Kidney (tissue), 14 donors: ENCODE results near the gene L3HYPDH. TPM values are rescaled to one million over a fixed set of nuclear protein-coding genes. Genes with fewer than 3 reads are reported as not detected.

Experiments
- DNase-seq, 5 donors: peaks; one replicate each; pipeline ENCODE4 v3.0.0-alpha.2; 2013 to 2020
- FAIRE-seq: peaks from 2 replicates; lab custom pipeline; 2012; peaks lifted over from hg19 to GRCh38; lab: Jason Lieb, UNC
- H3K27ac ChIP-seq, 2 donors: one replicate each; pipeline ENCODE4 v1.7.0; 2013; ENCODE audit warnings: low read depth in 2 of 2, low read length in 2 of 2, inconsistent platforms in 1 of 2
- H3K27me3 ChIP-seq: one replicate; pipeline ENCODE4 v1.7.1; 2013; ENCODE audit warnings: low read length, inconsistent platforms; ENCODE audit not compliant: control insufficient read depth, insufficient read depth
- H3K36me3 ChIP-seq, 3 donors: one replicate each; pipeline versions ENCODE4 v1.7.0 to v1.7.1; 2013; ENCODE audit warnings: low read length in 3 of 3, control low read depth in 1 of 3, inconsistent platforms in 1 of 3; ENCODE audit not compliant: insufficient read depth in 3 of 3, control insufficient read depth in 2 of 3
- H3K4me1 ChIP-seq, 3 donors: one replicate each; pipeline versions ENCODE4 v1.7.0 to v1.7.1; 2013; ENCODE audit warnings: low read length in 3 of 3, inconsistent platforms in 1 of 3, low read depth in 1 of 3; ENCODE audit not compliant: control insufficient read depth in 2 of 3, insufficient read depth in 2 of 3
- H3K4me3 ChIP-seq, 3 donors: one replicate each; pipeline versions ENCODE4 v1.7.0 to v1.8.1; 2013; ENCODE audit warnings: low read length in 3 of 3, control low read depth in 1 of 3, inconsistent platforms in 1 of 3
- H3K9ac ChIP-seq, 3 donors: one replicate each; pipeline versions ENCODE4 v1.7.0 to v1.7.1; 2013; ENCODE audit warnings: low read length in 3 of 3, control low read depth in 1 of 3, inconsistent platforms in 1 of 3
- H3K9me3 ChIP-seq, 3 donors: one replicate each; pipeline versions ENCODE4 v1.7.0 to v1.7.1; 2013; ENCODE audit warnings: low read length in 3 of 3, control low read depth in 1 of 3, inconsistent platforms in 1 of 3; ENCODE audit not compliant: control insufficient read depth in 2 of 3, insufficient read depth in 1 of 3
- intact Hi-C: fragments of 100-400 bp; cut with DNase I; formaldehyde crosslinking; loops from one replicate; pipeline ENCODE4 v1.11.1; 2022
- polyA plus RNA-seq: library from polyadenylated mRNA; stranded (reverse); fragments of 350-450 nt; fragmentation: Illumina TruSeq; extraction: RNeasy Lipid Tissue Mini Kit (QIAGEN cat#74804); gene quantifications from one replicate; pipeline ENCODE4 v1.2.3, GENCODE V29; 2014; ENCODE audit warnings: low read depth, low replicate concordance; ENCODE audit not compliant: insufficient read depth
- total RNA-seq: library from RNA; stranded (reverse); fragmentation: NEBNext Ultra II Directional; extraction: Animal tissue kit (Norgen Biotek cat#: 25700); gene quantifications from one replicate; pipeline ENCODE4 v1.2.1, GENCODE V29; 2021
- TF ChIP-seq, protein P1 (sequence below): IDR thresholded peaks from 3 replicates; pipeline ENCODE4 v1.5.1; 2012; ENCODE audit warnings: mild to moderate bottlenecking, moderate library complexity, borderline replicate concordance; ENCODE audit not compliant: insufficient read depth; ENCODE audit errors: extremely low read depth
- donor health status: control.
- donor health status: control.
- donor health status: control.
- donor health status: control.
- donor health status: control.
- donor health status: DM: yes; HTN: yes; CAD: no.
- donor health status: Normal renal cell carcinoma (clear cell type).

The L3HYPDH gene
- total and polyA plus RNA-seq, 2 donors from 2014 or later: 25.6 to 31.3 TPM

DNA sequence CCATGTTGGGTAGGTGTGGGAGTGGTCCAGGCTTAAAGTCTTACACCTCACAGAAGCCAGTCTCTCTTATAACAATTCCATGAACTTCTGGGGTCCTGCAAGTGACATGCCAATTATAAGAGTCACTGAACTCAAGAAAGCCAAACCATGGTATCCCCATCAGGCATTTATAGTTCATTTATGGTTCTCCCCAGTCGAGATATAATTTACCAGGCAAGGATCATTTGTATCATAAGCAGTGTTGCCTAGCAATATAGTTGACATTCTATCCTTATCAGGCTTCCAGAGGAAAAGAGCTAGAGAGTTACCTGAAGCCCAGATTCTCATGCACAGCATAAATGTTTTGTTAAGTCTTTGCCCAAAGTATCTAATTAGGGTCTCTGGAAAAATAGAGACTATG lies 8.2 kb upstream of the L3HYPDH start:
- Histone ChIP-seq H3K27ac (no peak overlapping the region), H3K27me3 (no peaks in the 10 kb centered on the region), H3K4me3 (no peak overlapping the region), H3K36me3 (peaks cover 6 to 25% (median 19%) of the 10 kb centered on the region in 3 donors), H3K9me3 (no peaks in the 10 kb centered on the region), H3K9ac (no peak overlapping the region), H3K4me1 (no peaks in the 10 kb centered on the region)
- TF ChIP-seq, protein P1, sequence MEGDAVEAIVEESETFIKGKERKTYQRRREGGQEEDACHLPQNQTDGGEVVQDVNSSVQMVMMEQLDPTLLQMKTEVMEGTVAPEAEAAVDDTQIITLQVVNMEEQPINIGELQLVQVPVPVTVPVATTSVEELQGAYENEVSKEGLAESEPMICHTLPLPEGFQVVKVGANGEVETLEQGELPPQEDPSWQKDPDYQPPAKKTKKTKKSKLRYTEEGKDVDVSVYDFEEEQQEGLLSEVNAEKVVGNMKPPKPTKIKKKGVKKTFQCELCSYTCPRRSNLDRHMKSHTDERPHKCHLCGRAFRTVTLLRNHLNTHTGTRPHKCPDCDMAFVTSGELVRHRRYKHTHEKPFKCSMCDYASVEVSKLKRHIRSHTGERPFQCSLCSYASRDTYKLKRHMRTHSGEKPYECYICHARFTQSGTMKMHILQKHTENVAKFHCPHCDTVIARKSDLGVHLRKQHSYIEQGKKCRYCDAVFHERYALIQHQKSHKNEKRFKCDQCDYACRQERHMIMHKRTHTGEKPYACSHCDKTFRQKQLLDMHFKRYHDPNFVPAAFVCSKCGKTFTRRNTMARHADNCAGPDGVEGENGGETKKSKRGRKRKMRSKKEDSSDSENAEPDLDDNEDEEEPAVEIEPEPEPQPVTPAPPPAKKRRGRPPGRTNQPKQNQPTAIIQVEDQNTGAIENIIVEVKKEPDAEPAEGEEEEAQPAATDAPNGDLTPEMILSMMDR: no peak
- FAIRE-seq (no peak), DNase-seq (no peak)
- intact Hi-C loops: no loop called here

DNA sequence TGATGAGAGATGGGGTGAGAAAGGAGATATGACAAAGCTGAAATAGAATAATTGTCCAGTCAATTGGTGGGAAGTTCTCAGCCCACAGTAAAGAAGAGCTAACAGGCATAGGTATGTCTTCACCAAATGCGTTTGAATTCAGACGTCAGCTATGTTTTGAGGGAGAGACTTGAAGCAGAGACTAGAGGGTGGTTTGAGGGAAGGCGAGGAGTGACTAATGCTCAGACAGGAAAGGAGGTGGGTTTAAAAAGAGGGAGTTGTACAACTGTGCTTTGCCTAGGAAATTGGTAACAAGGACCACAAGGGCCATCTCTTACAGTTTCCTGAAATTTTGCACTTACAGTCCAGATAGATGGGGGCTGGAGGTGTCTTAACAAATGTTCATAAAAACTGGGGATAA lies 6.5 kb upstream of the L3HYPDH start:
- no peak overlapping the region for H3K4me3 ChIP-seq
- no peak overlapping the region for H3K9ac ChIP-seq
- peaks cover 3 to 22% (median 19%) of the 10 kb centered on the region in 3 donors for H3K36me3 ChIP-seq
- peaks cover 0 to 7% (median 0%) of the 10 kb centered on the region in 3 donors for H3K4me1 ChIP-seq
- no peak for FAIRE-seq
- intact Hi-C loops: no loop called here
- no peaks in the 10 kb centered on the region for H3K27me3 ChIP-seq
- TF ChIP-seq, protein P1: no peak
- H3K27ac ChIP-seq: no peak overlapping the region
- no peaks in the 10 kb centered on the region for H3K9me3 ChIP-seq
- no peak for DNase-seq

DNA sequence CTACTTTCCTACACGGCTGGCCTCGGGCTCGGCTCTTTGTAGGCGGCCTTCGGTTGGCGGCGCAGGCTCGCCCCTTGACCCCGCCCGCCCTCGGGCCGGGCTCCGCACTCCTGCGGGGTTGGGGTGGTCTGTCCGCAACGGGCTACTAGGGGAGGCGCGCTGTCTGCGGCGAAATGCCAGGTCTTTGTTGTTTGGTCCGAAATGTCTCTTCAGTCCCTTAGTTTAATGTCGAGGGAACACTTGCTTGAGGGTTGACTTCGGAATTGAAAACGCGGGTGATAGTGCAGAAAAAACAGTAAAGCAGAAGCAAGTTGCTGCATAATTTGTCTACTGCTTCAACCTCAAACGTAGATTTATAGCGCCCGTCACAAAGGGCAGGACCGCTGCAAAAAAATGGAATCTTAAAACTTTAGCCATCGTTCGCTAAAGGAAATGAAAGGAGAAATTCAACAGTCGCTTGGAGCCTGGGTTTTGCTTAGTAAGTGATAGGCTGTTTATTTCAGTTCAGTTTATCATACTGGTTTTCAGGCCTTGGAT lies 499 bp upstream of the L3HYPDH start:
- intact Hi-C loops: no loop called here
- peak overlapping the region; percentile 57 to 91 (median 83) for H3K9ac ChIP-seq
- H3K36me3 ChIP-seq: peaks cover 0 to 9% (median 3%) of the 10 kb centered on the region in 3 donors
- no peaks in the 10 kb centered on the region for H3K9me3 ChIP-seq
- peak overlapping the region; percentile 84 to 97 (median 94) for H3K4me3 ChIP-seq
- FAIRE-seq: no peak
- DNase-seq: no peak
- H3K27me3 ChIP-seq: no peaks in the 10 kb centered on the region
- H3K27ac ChIP-seq: peak overlapping the region; percentile 90 to 97
- H3K4me1 ChIP-seq: peaks cover 0 to 25% (median 18%) of the 10 kb centered on the region in 3 donors
- TF ChIP-seq, protein P1: no peak

DNA sequence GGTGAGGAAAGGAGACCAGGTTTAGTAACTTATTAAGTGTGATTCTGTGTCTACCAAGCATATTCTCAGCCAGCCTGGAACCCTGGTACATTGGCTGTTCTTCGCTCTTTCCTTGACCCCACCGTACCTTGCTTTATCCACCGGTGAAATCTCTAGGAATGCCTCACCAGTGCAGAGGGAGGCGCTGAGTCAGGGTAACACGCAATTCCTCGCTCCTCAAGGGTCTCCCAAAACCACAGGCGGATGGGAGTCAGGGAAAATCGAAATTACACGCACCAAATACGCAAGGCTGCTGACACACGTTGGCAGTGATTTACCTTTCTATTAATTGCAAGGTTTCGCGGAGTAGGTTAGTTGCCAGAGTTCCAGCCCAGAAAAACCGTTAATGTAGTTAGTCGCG lies 845 bp downstream of the L3HYPDH start:
- TF ChIP-seq, protein P1: no peak
- no peak for FAIRE-seq
- Histone ChIP-seq H3K4me3 (peak overlapping the region; percentile 84 to 97 (median 94)), H3K36me3 (peaks cover 0 to 5% (median 3%) of the 10 kb centered on the region in 3 donors), H3K27ac (peak overlapping the region; percentile 90 to 97), H3K9ac (peak overlapping the region; percentile 57 to 91 (median 84)), H3K9me3 (no peaks in the 10 kb centered on the region), H3K27me3 (no peaks in the 10 kb centered on the region), H3K4me1 (peaks cover 0 to 25% (median 18%) of the 10 kb centered on the region in 3 donors)
- peak in 3 of 5 donors; percentile 38 to 70 (median 66) for DNase-seq
- intact Hi-C loops: no loop called here
